Head of caudate nucleus (tissue), 42 donors: ENCODE results near the gene CLCN2.
"Not testable (repeated sequence)": the region's sequence is repeated elsewhere in the genome, so short reads cannot be mapped to it uniquely, and the experiment has no call there.

Experiments
- DNase-seq, 42 donors: peaks; one replicate each; pipeline versions ENCODE4 v3.0.0 to v3.0.0-alpha.2; 2020 to 2021; ENCODE audit warnings: mixed read lengths in 7 of 42
- intact Hi-C: fragments of 100-400 bp; cut with DNase I; formaldehyde crosslinking; loops from one replicate; pipeline ENCODE4 v1.15.0; 2022

The CLCN2 gene

GRCh38 chr3:184351511-184352148, 9.8 kb downstream of the CLCN2 start:
- intact Hi-C loops: no loop called here
- DNase-seq: peak in 3 of 42 donors; percentile 18 to 31 (median 25)

- DNase-seq: no peak
- intact Hi-C loops: no loop called here
Observed at GRCh38 chr3:184350618-184351017, 10.8 kb downstream of the CLCN2 start.

DNA sequence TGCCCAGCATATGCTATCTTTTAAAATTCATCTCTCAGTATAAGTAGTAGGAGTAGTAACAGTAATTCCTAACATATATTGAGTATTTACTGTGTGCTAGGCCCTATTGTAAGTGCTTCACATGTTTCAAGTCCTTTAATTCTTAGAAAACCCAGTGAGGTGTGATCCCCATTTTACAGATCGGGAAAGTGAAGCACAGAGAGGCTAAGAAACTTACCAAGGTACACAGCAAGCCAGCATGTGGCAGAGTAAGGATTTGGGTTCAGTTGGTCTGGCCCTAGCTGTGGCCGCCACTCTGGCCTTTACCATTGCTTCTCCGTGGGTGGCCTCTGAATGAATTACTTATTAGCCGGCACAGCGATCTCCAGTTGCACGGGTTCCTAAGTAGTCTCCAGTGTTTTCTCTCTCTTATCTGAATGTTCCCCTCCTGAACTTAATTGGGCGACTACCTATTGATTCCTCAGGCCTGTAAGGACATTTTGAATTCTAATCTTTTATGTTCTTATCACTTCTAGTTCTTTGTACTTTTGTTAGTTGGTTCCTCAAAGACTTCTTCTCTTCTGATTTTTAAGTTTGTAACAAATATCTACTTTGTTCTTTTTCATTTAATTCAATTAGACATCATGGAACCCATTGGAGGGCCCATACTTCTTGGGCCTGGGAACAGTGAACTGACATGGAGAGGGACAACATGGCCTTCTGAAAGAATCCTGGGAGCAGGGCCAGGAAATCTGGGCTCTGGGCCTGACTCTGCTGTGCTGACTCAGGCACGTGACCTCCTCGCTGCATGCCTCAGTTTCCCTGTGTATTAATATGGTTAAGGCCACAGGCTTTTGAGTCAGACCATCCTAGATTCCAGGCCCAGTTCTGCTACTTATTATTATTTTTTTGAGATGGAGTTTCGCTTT, 11.6 kb downstream of the CLCN2 start:
- intact Hi-C loops: no loop called here
- peak in 6 of 42 donors; percentile 40 to 72 (median 58) for DNase-seq

GRCh38 chr3:184348057-184348382, 13.4 kb downstream of the CLCN2 start:
- intact Hi-C loops: no loop called here
- peak in 1 of 42 donors; percentile 16 for DNase-seq

- peak in 1 of 42 donors; percentile 16 for DNase-seq
- intact Hi-C loops: no loop called here
Observed at GRCh38 chr3:184347321-184348056, 13.9 kb downstream of the CLCN2 start.

DNA sequence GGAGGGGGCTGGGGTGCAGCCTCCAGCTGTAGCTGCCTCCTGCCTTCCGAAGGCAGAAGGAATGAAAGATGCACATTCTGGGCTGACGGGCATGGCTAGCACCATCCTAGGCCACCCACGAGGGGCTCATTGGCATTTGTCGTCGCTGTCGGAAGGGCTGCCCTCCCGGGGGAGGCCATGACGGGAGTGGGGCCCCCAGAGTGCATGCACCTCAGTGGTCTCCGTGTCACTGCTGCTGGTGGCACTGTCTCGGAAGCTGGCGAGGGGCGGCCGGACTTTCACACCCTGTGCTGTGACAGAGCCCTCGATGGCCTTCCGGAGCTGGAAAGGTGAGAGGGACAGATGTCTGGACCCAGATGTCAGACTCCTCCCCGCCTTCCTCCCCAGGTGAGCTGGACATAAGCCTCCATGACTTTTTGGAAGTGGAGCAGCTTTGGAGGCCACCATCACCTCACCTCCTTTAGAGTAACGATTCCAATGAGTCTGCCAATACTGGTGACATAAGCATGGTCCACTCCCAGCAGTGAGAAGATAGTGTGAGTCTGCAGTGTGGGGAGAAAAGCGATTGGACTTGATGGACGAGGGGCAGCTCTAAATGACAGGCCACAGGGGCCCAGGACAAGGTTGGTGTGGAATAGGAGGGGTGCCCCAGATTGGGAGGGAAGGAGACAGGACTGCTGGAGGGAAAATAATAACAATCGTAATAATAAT, 14.8 kb downstream of the CLCN2 start:
- intact Hi-C loops: no loop called here
- peak in 1 of 42 donors; percentile 16 for DNase-seq

GRCh38 chr3:184345317-184346144, 15.9 kb downstream of the CLCN2 start:
- DNase-seq: peak; percentile 74 to 96 (median 89)
- intact Hi-C loops: no loop called here

DNA sequence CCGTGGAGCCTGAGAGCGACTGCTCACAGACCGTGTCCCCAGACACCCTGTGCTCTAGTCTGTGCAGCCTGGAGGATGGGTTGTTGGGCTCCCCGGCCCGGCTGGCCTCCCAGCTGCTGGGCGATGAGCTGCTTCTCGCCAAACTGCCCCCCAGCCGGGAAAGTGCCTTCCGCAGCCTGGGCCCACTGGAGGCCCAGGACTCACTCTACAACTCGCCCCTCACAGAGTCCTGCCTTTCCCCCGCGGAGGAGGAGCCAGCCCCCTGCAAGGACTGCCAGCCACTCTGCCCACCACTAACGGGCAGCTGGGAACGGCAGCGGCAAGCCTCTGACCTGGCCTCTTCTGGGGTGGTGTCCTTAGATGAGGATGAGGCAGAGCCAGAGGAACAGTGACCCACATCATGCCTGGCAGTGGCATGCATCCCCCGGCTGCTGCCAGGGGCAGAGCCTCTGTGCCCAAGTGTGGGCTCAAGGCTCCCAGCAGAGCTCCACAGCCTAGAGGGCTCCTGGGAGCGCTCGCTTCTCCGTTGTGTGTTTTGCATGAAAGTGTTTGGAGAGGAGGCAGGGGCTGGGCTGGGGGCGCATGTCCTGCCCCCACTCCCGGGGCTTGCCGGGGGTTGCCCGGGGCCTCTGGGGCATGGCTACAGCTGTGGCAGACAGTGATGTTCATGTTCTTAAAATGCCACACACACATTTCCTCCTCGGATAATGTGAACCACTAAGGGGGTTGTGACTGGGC, 16.7 kb downstream of the CLCN2 start:
- peak in 1 of 42 donors; percentile 16 for DNase-seq
- intact Hi-C loops: no loop called here

DNA sequence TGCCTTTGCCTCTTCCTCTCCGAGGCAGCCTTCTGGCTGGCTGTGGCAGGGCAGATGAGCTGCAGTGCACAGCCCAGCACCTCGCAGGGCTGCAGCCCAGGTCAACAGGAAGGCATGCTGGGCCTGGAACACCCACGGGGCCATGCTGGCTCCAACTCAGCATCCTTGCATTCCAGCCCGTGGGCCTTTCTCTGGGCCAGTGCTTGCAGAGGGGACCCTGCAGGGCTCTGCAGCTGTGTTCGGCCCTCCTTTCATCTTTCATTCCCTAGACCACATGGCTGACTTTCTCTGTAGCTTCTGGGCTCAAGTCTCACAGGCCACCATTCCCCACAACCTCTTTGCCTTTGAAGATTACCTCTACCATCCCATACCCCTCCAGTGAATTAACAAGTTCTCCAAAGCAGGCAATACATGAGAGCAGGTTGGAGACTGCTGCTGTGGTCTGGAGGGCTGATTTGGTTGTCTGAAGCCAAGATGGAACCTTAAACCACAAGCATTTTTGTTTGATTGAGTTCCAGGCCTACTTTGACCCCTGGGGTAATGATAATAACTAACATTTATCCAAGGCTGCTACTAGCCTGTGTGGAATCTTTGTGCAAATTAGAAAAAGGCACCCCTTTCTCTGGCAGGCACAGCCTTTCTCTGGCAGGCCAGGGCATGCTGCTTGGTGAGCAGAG, 18.1 kb downstream of the CLCN2 start:
- intact Hi-C loops: no loop called here
- no peak for DNase-seq

- DNase-seq: no peak
- intact Hi-C loops: no loop called here
Observed at GRCh38 chr3:184341925-184342324, 19.5 kb downstream of the CLCN2 start.

GRCh38 chr3:184339451-184340135, 21.8 kb downstream of the CLCN2 start:
- intact Hi-C loops: not testable (repeated sequence)
- peak in 16 of 42 donors; percentile 28 to 67 (median 52) for DNase-seq

DNA sequence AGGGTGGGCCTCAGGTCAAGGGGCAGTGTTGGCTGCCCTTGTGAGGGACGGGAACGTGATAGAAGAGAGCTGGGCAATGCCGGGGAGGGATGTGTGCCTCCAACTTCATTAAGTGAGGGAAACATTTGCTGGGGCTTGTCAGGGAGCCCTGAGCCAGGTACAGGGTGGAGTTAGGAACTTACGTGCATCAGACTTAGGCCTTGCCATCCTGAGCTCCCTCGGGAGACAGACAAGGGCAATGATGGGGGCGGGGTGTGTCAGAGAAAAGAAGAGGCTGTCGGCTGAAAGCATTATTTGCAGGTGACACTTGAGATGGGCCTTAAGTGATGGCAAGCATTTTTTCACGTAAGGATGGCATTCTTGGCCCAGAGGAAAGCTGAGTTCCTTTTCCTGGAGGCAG, 22.4 kb downstream of the CLCN2 start:
- peak in 7 of 42 donors; percentile 37 to 64 (median 42) for DNase-seq
- intact Hi-C loops: no loop called here

DNA sequence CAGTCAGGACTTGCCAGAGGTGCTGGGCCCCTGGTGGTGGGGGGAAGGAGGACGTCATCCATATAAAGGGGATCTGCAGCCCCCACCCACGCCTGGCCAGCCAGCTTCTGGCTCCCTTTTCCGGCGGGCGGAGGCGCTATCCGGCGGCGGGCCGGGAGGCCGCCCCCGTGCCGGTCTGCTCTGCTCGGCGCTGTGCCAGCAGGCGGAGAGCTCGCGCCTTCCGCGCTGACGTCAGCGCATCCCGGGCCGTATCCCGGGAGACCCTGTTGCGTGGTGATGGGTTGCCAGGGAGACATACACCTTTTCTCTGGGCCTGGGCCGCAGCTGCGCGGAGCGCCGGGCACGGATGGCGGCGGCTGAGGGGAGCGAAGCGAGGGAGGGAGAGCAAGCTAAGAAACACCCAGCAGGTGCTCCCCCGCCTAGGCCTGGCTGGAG, 22.9 kb downstream of the CLCN2 start:
- intact Hi-C loops: no loop called here
- DNase-seq: peak; percentile 73 to 96 (median 90)

GRCh38 chr3:184337981-184338380, 23.4 kb downstream of the CLCN2 start:
- DNase-seq: no peak
- intact Hi-C loops: no loop called here

- intact Hi-C loops: no loop called here
- peak in 32 of 42 donors; percentile 32 to 84 (median 63) for DNase-seq
Observed at GRCh38 chr3:184337399-184337714, 24.0 kb downstream of the CLCN2 start, which contains the start of gene FAM131A. FAM131A (plus strand) TSS chr3:184337600; CDS start chr3:184337631, 31 bp downstream.
